Endothelial cell of umbilical vein (primary cell): Measurements from ENCODE around the gene CENATAC.

Source experiments
- CTCF ChIP-seq, 2 donors: IDR thresholded peaks; 1 replicate in 1 of 2; 2 replicates in 1 of 2; pipeline ENCODE4 v1.5.1; 2011; ENCODE audit warnings: low read length in 2 of 2, mild to moderate bottlenecking in 2 of 2, moderate library complexity in 2 of 2, control low read depth in 1 of 2, inconsistent platforms in 1 of 2, low read depth in 1 of 2; ENCODE audit not compliant: insufficient read depth in 1 of 2; ENCODE audit errors: extremely low read depth in 1 of 2
- EZH2 ChIP-seq: IDR thresholded peaks from 2 replicates; pipeline ENCODE4 v1.6.1; 2012; ENCODE audit warnings: borderline replicate concordance, low read depth, mild to moderate bottlenecking, moderate library complexity, low read length, inconsistent platforms; ENCODE audit not compliant: severe bottlenecking
- FOS ChIP-seq: IDR thresholded peaks from 2 replicates; pipeline ENCODE4 v1.6.1; 2011; ENCODE audit warnings: mild to moderate bottlenecking, low read length, moderate library complexity, borderline replicate concordance; ENCODE audit not compliant: insufficient read depth
- JUN ChIP-seq: IDR thresholded peaks from 2 replicates; pipeline ENCODE4 v1.6.1; 2011; ENCODE audit warnings: borderline replicate concordance, low read depth; ENCODE audit not compliant: insufficient read length, insufficient read depth
- POLR2A ChIP-seq: IDR thresholded peaks from 2 replicates; pipeline ENCODE4 v1.6.1; 2012; ENCODE audit warnings: low read depth, mild to moderate bottlenecking, control low read depth, low read length
- TF ChIP-seq, protein P1 (sequence below): IDR thresholded peaks from 2 replicates; pipeline ENCODE4 v1.6.1; 2011; ENCODE audit not compliant: insufficient read depth, insufficient read length

DNA sequence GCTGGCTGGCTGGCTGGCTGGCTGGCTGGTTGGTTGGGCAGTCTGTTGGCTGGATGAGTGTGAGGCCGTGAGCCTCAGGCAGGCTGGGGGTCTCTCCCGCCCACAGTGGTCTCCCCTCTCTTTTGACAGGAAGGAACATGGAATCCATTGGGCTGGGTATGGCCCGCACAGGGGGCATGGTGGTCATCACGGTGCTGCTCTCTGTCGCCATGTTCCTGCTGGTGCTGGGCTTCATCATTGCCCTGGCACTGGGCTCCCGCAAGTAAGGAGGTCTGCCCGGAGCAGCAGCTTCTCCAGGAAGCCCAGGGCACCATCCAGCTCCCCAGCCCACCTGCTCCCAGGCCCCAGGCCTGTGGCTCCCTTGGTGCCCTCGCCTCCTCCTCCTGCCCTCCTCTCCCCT is 40.0 kb upstream of the CENATAC start:
- TF ChIP-seq CTCF (IDR thresholded peaks at IDR 0.05; ENCODE audit: extremely low read depth in 1 of 2, insufficient read depth in 1 of 2, low read depth in 1 of 2, low read length in 2 of 2): no peak
- TF ChIP-seq, protein P1, sequence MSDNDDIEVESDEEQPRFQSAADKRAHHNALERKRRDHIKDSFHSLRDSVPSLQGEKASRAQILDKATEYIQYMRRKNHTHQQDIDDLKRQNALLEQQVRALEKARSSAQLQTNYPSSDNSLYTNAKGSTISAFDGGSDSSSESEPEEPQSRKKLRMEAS: no peak
- TF ChIP-seq EZH2: no peak
- no peak for TF ChIP-seq JUN
- TF ChIP-seq FOS: no peak
- TF ChIP-seq POLR2A: no peak
